Tibial nerve (tissue), 4 donors: ENCODE measurements around the gene FLYWCH2.

Source experiments
- EP300 ChIP-seq, 2 donors: sonication (generic); formaldehyde crosslinking; IDR thresholded peaks; one replicate each; pipeline ENCODE4 v1.6.1; 2017; ENCODE audit warnings: antibody characterized with exemption in 2 of 2, mild to moderate bottlenecking in 1 of 2
- POLR2A ChIP-seq, 2 donors: fragments of 450-650 bp; IDR thresholded peaks; one replicate each; pipeline ENCODE4 v1.6.1; 2017; ENCODE audit warnings: antibody characterized with exemption in 2 of 2, mild to moderate bottlenecking in 2 of 2, moderate library complexity in 2 of 2
- TF ChIP-seq, protein P1 (sequence below), 5 experiments: fragments of 200-600 bp in 3 of 5; fragments of 450-650 bp in 2 of 5; sonication (generic) in 3 of 5; IDR thresholded peaks; one replicate each; pipeline ENCODE4 v1.5.1; 2016 to 2019; ENCODE audit warnings: antibody characterized with exemption in 5 of 5, mild to moderate bottlenecking in 3 of 5, moderate library complexity in 2 of 5

DNA sequence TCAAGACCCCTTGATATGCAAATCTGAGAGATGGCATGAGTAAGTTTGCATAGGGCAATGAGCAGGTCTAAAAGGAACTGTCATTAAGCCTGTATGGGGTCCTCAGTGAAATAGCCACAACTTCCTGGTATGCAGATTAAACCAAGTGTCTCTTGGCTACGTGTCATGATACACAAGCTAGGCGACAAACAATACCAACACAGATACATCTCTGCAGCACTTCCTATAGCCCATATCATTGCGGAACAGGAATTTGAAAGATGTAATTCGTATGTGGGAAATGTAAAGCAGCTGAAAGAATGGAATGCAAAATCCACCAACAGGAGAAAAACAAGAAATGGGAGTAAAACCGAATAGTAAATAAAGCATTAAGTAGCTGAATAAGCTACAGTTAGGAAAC, 37.9 kb upstream of the FLYWCH2 start:
- TF ChIP-seq, protein P1, sequence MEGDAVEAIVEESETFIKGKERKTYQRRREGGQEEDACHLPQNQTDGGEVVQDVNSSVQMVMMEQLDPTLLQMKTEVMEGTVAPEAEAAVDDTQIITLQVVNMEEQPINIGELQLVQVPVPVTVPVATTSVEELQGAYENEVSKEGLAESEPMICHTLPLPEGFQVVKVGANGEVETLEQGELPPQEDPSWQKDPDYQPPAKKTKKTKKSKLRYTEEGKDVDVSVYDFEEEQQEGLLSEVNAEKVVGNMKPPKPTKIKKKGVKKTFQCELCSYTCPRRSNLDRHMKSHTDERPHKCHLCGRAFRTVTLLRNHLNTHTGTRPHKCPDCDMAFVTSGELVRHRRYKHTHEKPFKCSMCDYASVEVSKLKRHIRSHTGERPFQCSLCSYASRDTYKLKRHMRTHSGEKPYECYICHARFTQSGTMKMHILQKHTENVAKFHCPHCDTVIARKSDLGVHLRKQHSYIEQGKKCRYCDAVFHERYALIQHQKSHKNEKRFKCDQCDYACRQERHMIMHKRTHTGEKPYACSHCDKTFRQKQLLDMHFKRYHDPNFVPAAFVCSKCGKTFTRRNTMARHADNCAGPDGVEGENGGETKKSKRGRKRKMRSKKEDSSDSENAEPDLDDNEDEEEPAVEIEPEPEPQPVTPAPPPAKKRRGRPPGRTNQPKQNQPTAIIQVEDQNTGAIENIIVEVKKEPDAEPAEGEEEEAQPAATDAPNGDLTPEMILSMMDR (IDR thresholded peaks at IDR 0.05) = no peak
- TF ChIP-seq POLR2A (IDR thresholded peaks at IDR 0.05) (no peak), EP300 (IDR thresholded peaks at IDR 0.05) (no peak)
